Thyroid gland (tissue), 4 donors: ENCODE data around the gene ARTN.

ENCODE experiments used
- POLR2A ChIP-seq, 2 donors: fragments of 450-650 bp; IDR thresholded peaks; one replicate each; pipeline ENCODE4 v1.6.1; 2017; ENCODE audit warnings: antibody characterized with exemption in 2 of 2, mild to moderate bottlenecking in 2 of 2, moderate library complexity in 1 of 2
- TF ChIP-seq, protein P1 (sequence below), 6 experiments: fragments of 200-600 bp in 3 of 6; fragments of 450-650 bp in 3 of 6; sonication (generic) in 3 of 6; IDR thresholded peaks; one replicate each; pipeline ENCODE4 v1.5.1; 2016 to 2019; ENCODE audit warnings: antibody characterized with exemption in 6 of 6, mild to moderate bottlenecking in 2 of 6, inconsistent platforms in 1 of 6, moderate library complexity in 1 of 6

DNA sequence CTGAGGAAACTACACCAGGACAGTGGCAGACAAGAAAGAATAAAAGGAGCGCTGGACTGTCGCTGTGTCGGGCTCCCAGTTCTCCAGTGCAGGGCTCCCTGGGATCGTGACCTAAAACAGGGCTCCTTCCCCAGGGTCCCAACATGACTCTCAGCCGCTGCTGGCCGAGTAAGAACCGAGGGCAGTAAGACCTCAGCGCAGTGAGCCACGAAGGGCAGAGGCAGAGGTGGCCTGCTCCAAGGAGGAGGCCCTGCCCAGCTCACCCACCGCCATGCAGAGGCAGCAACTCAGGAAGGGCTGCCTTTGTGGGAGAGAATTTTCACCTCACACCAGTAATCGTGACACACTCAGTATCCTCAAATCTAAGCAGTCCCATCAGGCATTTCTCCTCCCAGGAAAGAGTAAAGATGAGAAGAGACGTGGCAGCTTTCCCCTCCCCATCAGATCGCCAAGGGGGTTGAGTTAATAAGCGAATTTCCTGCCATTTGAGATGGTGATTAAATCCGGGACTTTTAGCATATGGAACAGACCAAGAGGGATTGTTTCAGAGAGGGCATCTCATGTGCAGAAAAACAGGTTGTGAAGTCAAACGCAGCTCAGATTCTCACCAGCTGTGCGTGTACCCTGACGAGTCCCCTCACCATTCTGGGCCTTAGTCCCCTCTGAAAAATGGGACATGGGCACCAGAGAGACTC is 19.8 kb upstream of the ARTN start:
- TF ChIP-seq, protein P1, sequence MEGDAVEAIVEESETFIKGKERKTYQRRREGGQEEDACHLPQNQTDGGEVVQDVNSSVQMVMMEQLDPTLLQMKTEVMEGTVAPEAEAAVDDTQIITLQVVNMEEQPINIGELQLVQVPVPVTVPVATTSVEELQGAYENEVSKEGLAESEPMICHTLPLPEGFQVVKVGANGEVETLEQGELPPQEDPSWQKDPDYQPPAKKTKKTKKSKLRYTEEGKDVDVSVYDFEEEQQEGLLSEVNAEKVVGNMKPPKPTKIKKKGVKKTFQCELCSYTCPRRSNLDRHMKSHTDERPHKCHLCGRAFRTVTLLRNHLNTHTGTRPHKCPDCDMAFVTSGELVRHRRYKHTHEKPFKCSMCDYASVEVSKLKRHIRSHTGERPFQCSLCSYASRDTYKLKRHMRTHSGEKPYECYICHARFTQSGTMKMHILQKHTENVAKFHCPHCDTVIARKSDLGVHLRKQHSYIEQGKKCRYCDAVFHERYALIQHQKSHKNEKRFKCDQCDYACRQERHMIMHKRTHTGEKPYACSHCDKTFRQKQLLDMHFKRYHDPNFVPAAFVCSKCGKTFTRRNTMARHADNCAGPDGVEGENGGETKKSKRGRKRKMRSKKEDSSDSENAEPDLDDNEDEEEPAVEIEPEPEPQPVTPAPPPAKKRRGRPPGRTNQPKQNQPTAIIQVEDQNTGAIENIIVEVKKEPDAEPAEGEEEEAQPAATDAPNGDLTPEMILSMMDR (IDR thresholded peaks at IDR 0.05), result no peak
- no peak for TF ChIP-seq POLR2A (IDR thresholded peaks at IDR 0.05)
